IMR-90 (cell line): Measurements from ENCODE around the gene VCP. TPM values are rescaled to one million over a fixed set of nuclear protein-coding genes. Genes with fewer than 3 reads are reported as not detected.

Experiments used
- ATAC-seq: fragments of 200-7000 bp; cut with Tn5 transposase; 2 replicates; pipeline ENCODE4 v1.9.1; 2020; ENCODE audit warnings: low read depth, mild to moderate bottlenecking, moderate library complexity
- BruUV-seq: library from RNA; stranded (reverse); fragments of 400-500 nt; replicated peaks from 2 replicates; lab custom pipeline; 2021; lab: Mats Ljungman, UMichigan
- CTCF ChIA-PET: fragments of 300-600 bp; formaldehyde crosslinking; extraction: SDS; loops from one replicate; lab custom pipeline; 2021; ENCODE audit warnings: antibody characterized with exemption; lab: Yijun Ruan, JAX
- POLR2A ChIA-PET: fragments of 300-600 bp; sonication (Branson Sonifier 250); formaldehyde crosslinking; loops from one replicate; lab custom pipeline; 2022; ENCODE audit warnings: antibody characterized with exemption; ENCODE audit not compliant: unreplicated experiment; lab: Charles Lee
- DNase-seq: peaks from one replicate; pipeline ENCODE4 v3.0.0; 2013
- H2AFZ ChIP-seq: replicated peaks from 2 replicates; pipeline ENCODE3; 2013; ENCODE audit warnings: low read length, mild to moderate bottlenecking; ENCODE audit not compliant: poor library complexity
- H2AK5ac ChIP-seq: 2 replicates; pipeline ENCODE4 v1.6.1; 2013; ENCODE audit warnings: low read depth, low read length, inconsistent platforms
- H2AK9ac ChIP-seq: replicated peaks from 2 replicates; pipeline ENCODE3; 2013; ENCODE audit warnings: mild to moderate bottlenecking, low read depth, low read length, moderate library complexity; ENCODE audit not compliant: poor library complexity
- H2BK120ac ChIP-seq: 2 replicates; pipeline ENCODE4 v1.6.1; 2013; ENCODE audit warnings: low read depth, low read length, inconsistent platforms
- H2BK15ac ChIP-seq: 3 replicates; pipeline ENCODE4 v1.6.1; 2013; ENCODE audit warnings: low read depth, low read length, inconsistent platforms
- H2BK20ac ChIP-seq: 2 replicates; pipeline ENCODE4 v1.6.1; 2013; ENCODE audit warnings: low read depth, mild to moderate bottlenecking, inconsistent platforms, low read length, moderate library complexity
- H2BK5ac ChIP-seq: 2 replicates; pipeline ENCODE4 v1.6.1; 2013; ENCODE audit warnings: mild to moderate bottlenecking, low read depth, low read length, inconsistent platforms; ENCODE audit not compliant: poor library complexity, severe bottlenecking
- H3K14ac ChIP-seq: replicated peaks from 2 replicates; pipeline ENCODE4 v1.6.1; 2013; ENCODE audit warnings: low read depth, low read length, inconsistent platforms
- H3K18ac ChIP-seq: 2 replicates; pipeline ENCODE4 v1.6.1; 2013; ENCODE audit warnings: low read depth, low read length, control low read depth
- H3K23ac ChIP-seq: 2 replicates; pipeline ENCODE4 v1.6.1; 2013; ENCODE audit warnings: low read depth, low read length, inconsistent platforms
- H3K27ac ChIP-seq: 2 replicates; pipeline ENCODE4 v1.5.1; 2013; ENCODE audit warnings: mild to moderate bottlenecking, control low read depth, low read length; ENCODE audit not compliant: insufficient read depth
- H3K27me3 ChIP-seq: 2 replicates; pipeline ENCODE4 v1.6.1; 2013; ENCODE audit warnings: low read length; ENCODE audit not compliant: control insufficient read depth, insufficient read depth
- H3K36me3 ChIP-seq: 2 replicates; pipeline ENCODE4 v1.6.1; 2013; ENCODE audit warnings: low read length, mixed read lengths; ENCODE audit not compliant: control insufficient read depth, insufficient read depth
- H3K4ac ChIP-seq: 2 replicates; pipeline ENCODE4 v1.6.1; 2013; ENCODE audit warnings: low read depth, low read length, inconsistent platforms
- H3K4me1 ChIP-seq: 2 replicates; pipeline ENCODE4 v1.6.1; 2013; ENCODE audit warnings: low read length, mixed read lengths; ENCODE audit not compliant: control insufficient read depth, insufficient read depth
- H3K4me2 ChIP-seq: 2 replicates; pipeline ENCODE4 v1.6.1; 2013; ENCODE audit warnings: low read depth, mild to moderate bottlenecking, control low read depth, low read length, moderate library complexity
- H3K4me3 ChIP-seq: 2 replicates; pipeline ENCODE4 v1.5.1; 2013; ENCODE audit warnings: low read depth, mild to moderate bottlenecking, control low read depth, low read length, moderate library complexity; ENCODE audit not compliant: insufficient read depth
- H3K56ac ChIP-seq: 2 replicates; pipeline ENCODE4 v1.6.1; 2013; ENCODE audit warnings: low read length, inconsistent platforms; ENCODE audit not compliant: insufficient read depth; ENCODE audit errors: extremely low read depth
- H3K79me1 ChIP-seq, 2 experiments: 2 replicates each; pipeline ENCODE4 v1.6.1; 2013; ENCODE audit warnings: low read length in 2 of 2, inconsistent platforms in 1 of 2, low read depth in 1 of 2
- H3K9ac ChIP-seq: 2 replicates; pipeline ENCODE4 v1.6.1; 2013; ENCODE audit warnings: low read depth, low read length, control low read depth
- H3K9me1 ChIP-seq: 2 replicates; pipeline ENCODE4 v1.6.1; 2013; ENCODE audit warnings: low read length, inconsistent platforms; ENCODE audit not compliant: insufficient read depth
- H3K9me3 ChIP-seq: 2 replicates; pipeline ENCODE4 v1.6.1; 2013; ENCODE audit warnings: low read length; ENCODE audit not compliant: control insufficient read depth, insufficient read depth
- H4K20me1 ChIP-seq: 2 replicates; pipeline ENCODE4 v1.6.1; 2013; ENCODE audit warnings: low read length, inconsistent platforms; ENCODE audit not compliant: insufficient read depth
- H4K5ac ChIP-seq: 2 replicates; pipeline ENCODE4 v1.6.1; 2013; ENCODE audit warnings: mild to moderate bottlenecking, low read depth, low read length, control low read depth
- H4K8ac ChIP-seq, 2 experiments: 2 replicates each; pipeline ENCODE4 v1.6.1; 2013; ENCODE audit warnings: low read depth in 2 of 2, low read length in 2 of 2, control low read depth in 1 of 2, inconsistent platforms in 1 of 2
- H4K91ac ChIP-seq: 2 replicates; pipeline ENCODE4 v1.6.1; 2013; ENCODE audit warnings: low read depth, low read length, inconsistent platforms; ENCODE audit not compliant: insufficient read depth
- BHLHE40 ChIP-seq: fragments of 150-350 bp; IDR thresholded peaks from 2 replicates; pipeline ENCODE4 v1.6.1; 2016; ENCODE audit warnings: mild to moderate bottlenecking, low read depth, low read length
- CEBPB ChIP-seq: IDR thresholded peaks from 2 replicates; pipeline ENCODE4 v1.6.1; 2012; ENCODE audit warnings: low read depth, low read length, improper control_type of control experiment
- CHD1 ChIP-seq: IDR thresholded peaks from 2 replicates; pipeline ENCODE4 v1.6.1; 2012; ENCODE audit warnings: low read depth, low read length, improper control_type of control experiment
- CTCF ChIP-seq: conservative IDR thresholded peaks from 2 replicates; pipeline ENCODE4 v1.5.1; 2012; ENCODE audit warnings: mild to moderate bottlenecking, low read depth, low read length, improper control_type of control experiment
- ELK1 ChIP-seq: fragments of 150-350 bp; IDR thresholded peaks from 2 replicates; pipeline ENCODE4 v1.6.1; 2016; ENCODE audit warnings: low read depth, mild to moderate bottlenecking, low read length, moderate library complexity, borderline replicate concordance
- FOS ChIP-seq: fragments of 150-350 bp; IDR thresholded peaks from 2 replicates; pipeline ENCODE4 v1.6.1; 2016; ENCODE audit warnings: low read depth, low read length
- MAFK ChIP-seq: IDR thresholded peaks from 2 replicates; pipeline ENCODE4 v1.6.1; 2012; ENCODE audit warnings: low read depth, low read length, improper control_type of control experiment
- MAZ ChIP-seq: IDR thresholded peaks from 2 replicates; pipeline ENCODE4 v1.6.1; 2012; ENCODE audit warnings: low read depth, mild to moderate bottlenecking, low read length, improper control_type of control experiment, moderate library complexity, borderline replicate concordance
- MXI1 ChIP-seq: IDR thresholded peaks from 2 replicates; pipeline ENCODE4 v1.6.1; 2012; ENCODE audit warnings: low read depth, mild to moderate bottlenecking, low read length, moderate library complexity, borderline replicate concordance
- NFE2L2 ChIP-seq: fragments of 150-350 bp; IDR thresholded peaks from 2 replicates; pipeline ENCODE4 v1.6.1; 2016; ENCODE audit warnings: low read depth, mild to moderate bottlenecking, low read length
- POLR2A ChIP-seq: IDR thresholded peaks from 2 replicates; pipeline ENCODE4 v1.6.1; 2012; ENCODE audit warnings: mild to moderate bottlenecking, low read depth, low read length
- RAD21 ChIP-seq: IDR thresholded peaks from 2 replicates; pipeline ENCODE4 v1.6.1; 2012; ENCODE audit warnings: low read length, improper control_type of control experiment
- RCOR1 ChIP-seq: IDR thresholded peaks from 2 replicates; pipeline ENCODE4 v1.6.1; 2012; ENCODE audit warnings: mild to moderate bottlenecking, low read length, improper control_type of control experiment; ENCODE audit not compliant: insufficient replicate concordance
- RFX5 ChIP-seq: IDR thresholded peaks from 2 replicates; pipeline ENCODE4 v1.8.0; 2012; ENCODE audit warnings: low read depth, mild to moderate bottlenecking, low read length, moderate library complexity
- SMC3 ChIP-seq: fragments of 150-350 bp; IDR thresholded peaks from 2 replicates; pipeline ENCODE4 v1.6.1; 2016; ENCODE audit warnings: low read depth, mild to moderate bottlenecking, antibody characterized with exemption, low read length, moderate library complexity
- USF2 ChIP-seq: fragments of 150-350 bp; IDR thresholded peaks from 2 replicates; pipeline ENCODE4 v1.6.1; 2017; ENCODE audit warnings: mild to moderate bottlenecking, antibody characterized with exemption, low read length, low read depth
- WGBS, 2 experiments: methylation state at CpG; one replicate each; pipeline versions ENCODE4 v1.1.5 to v1.1.7; 2013; ENCODE audit warnings: missing lambda C conversion rate in 2 of 2; ENCODE audit not compliant: insufficient read length in 1 of 2; ENCODE audit errors: extremely low coverage in 2 of 2; 5-methylcytosine and 5-hydroxymethylcytosine counted together
- dilution Hi-C: fragments of 300-500 bp; cut with HindIII; formaldehyde crosslinking; loops from one replicate; pipeline ENCODE4 v1.14.3; 2018; ENCODE audit warnings: low sequenced_read_pairs; ENCODE audit not compliant: unreplicated experiment
- in situ Hi-C: fragments of 300-500 bp; cut with MboI; formaldehyde crosslinking; loops from 3 replicates; pipeline ENCODE4 v1.14.3; 2019; ENCODE audit warnings: low sequenced_read_pairs, inconsistent platforms, mixed read lengths
- intact Hi-C: fragments of 100-400 bp; cut with micrococcal nuclease; formaldehyde crosslinking; loops from 2 replicates; pipeline ENCODE4 v1.10.0; 2022
- polyA plus RNA-seq, 3 experiments: library from polyadenylated mRNA; depleted of rRNA; stranded (reverse); fragments of >200 nt; gene quantifications; 2 replicates each; pipeline ENCODE4 v1.2.3, GENCODE V29; 2012; ENCODE audit warnings: low replicate concordance in 1 of 3
- total RNA-seq: library from RNA; depleted of rRNA; stranded (reverse); fragments of >200 nt; gene quantifications from 2 replicates; pipeline ENCODE4 v1.2.3, GENCODE V29; 2012

Gene VCP
- total and polyA plus RNA-seq, 2 of the 4 experiments (the other 2 are of a cell fraction), result 292 to 516 TPM

- Histone ChIP-seq H3K36me3 (no peaks in the 10 kb centered on the region), H3K18ac (no peak overlapping the region), H3K9me3 (no peaks in the 10 kb centered on the region), H3K4me1 (peaks cover 7% of the 10 kb centered on the region), H3K4me2 (no peak overlapping the region), H2AK9ac (no peak overlapping the region), H3K23ac (no peak overlapping the region), H2BK20ac (no peak overlapping the region), H2AK5ac (no peak overlapping the region), H3K9me1 (peaks cover 8% of the 10 kb centered on the region; the same call in 1 of the 2 replicates), H2AFZ (no peak overlapping the region), H2BK5ac (no peak overlapping the region), H4K20me1 (no peaks in the 10 kb centered on the region), H2BK15ac (no peak overlapping the region), H3K4me3 (no peak overlapping the region), H4K8ac (no peak overlapping the region), H2BK120ac (no peak overlapping the region), H4K5ac (no peak overlapping the region), H3K56ac (no peak overlapping the region), H3K27me3 (no peaks in the 10 kb centered on the region), H3K79me1 (no peaks in the 10 kb centered on the region), H3K14ac (no peak overlapping the region), H3K4ac (no peak overlapping the region), H4K91ac (no peak overlapping the region), H3K27ac (no peak overlapping the region), H3K9ac (no peak overlapping the region)
- intact Hi-C loops (no loop called here), in situ Hi-C loops (no loop called here), dilution Hi-C loops (no loop called here)
- ATAC-seq (no peak), DNase-seq (no peak)
- TF ChIP-seq CTCF (no peak), POLR2A (no peak), MAFK (no peak), ELK1 (no peak), SMC3 (no peak), MAZ (no peak), NFE2L2 (no peak), MXI1 (no peak), CEBPB (no peak), RCOR1 (no peak), RAD21 (no peak), BHLHE40 (no peak), FOS (no peak), RFX5 (no peak), USF2 (no peak), CHD1 (no peak)
- CTCF ChIA-PET, result no interaction called here
- no TSS peak for BruUV-seq
- no CpG with 5 or more reads among the region's 2 CpGs for WGBS, 2 experiments
- POLR2A ChIA-PET, result no interaction called here
These were observed 42.6 kb downstream of the VCP start for GRCh38 chr9:35029852-35030251.
